HUES64 (cell line): ENCODE data around the gene H3-3A.

Experiments used
- H3K27ac ChIP-seq: 2 replicates; pipeline ENCODE4 v1.7.0; 2013; ENCODE audit warnings: low read depth, low read length, inconsistent platforms
- H3K27me3 ChIP-seq: 2 replicates; pipeline ENCODE4 v1.6.1; 2013; ENCODE audit warnings: mild to moderate bottlenecking, low read length; ENCODE audit not compliant: insufficient read depth
- H3K36me3 ChIP-seq: 2 replicates; pipeline ENCODE4 v1.6.1; 2013; ENCODE audit warnings: mild to moderate bottlenecking, low read length; ENCODE audit not compliant: insufficient read depth
- H3K4me1 ChIP-seq: 2 replicates; pipeline ENCODE4 v1.6.1; 2013; ENCODE audit warnings: mild to moderate bottlenecking, low read length, moderate library complexity; ENCODE audit not compliant: insufficient read depth
- H3K4me3 ChIP-seq: 2 replicates; pipeline ENCODE4 v1.5.1; 2013; ENCODE audit warnings: mild to moderate bottlenecking, low read length, moderate library complexity
- H3K9ac ChIP-seq: 2 replicates; pipeline ENCODE4 v1.6.1; 2013; ENCODE audit warnings: mild to moderate bottlenecking, low read depth, low read length
- H3K9me3 ChIP-seq: 2 replicates; pipeline ENCODE4 v1.6.1; 2013; ENCODE audit warnings: low read depth, low read length; ENCODE audit not compliant: insufficient read depth
- WGBS: fragments of 150-250, 120-280 bp; methylation state at CpG from one replicate; pipeline ENCODE4 v1.1.7; 2013; ENCODE audit warnings: missing lambda C conversion rate; 5-methylcytosine and 5-hydroxymethylcytosine counted together

The H3-3A gene

GRCh38 chr1:226069811-226070489, 7.4 kb downstream of the H3-3A start:
- peaks cover 22% of the 10 kb centered on the region for H3K4me1 ChIP-seq
- H3K27me3 ChIP-seq, result no peaks in the 10 kb centered on the region
- no peak overlapping the region for H3K9ac ChIP-seq
- H3K27ac ChIP-seq, result no peak overlapping the region
- H3K9me3 ChIP-seq, result no peaks in the 10 kb centered on the region
- H3K4me3 ChIP-seq, result no peak overlapping the region
- H3K36me3 ChIP-seq, result peaks cover 84% of the 10 kb centered on the region
- WGBS, result 96% methylated on average over 13 of the region's 13 CpGs

- Histone ChIP-seq H3K27me3 (no peaks in the 10 kb centered on the region), H3K27ac (no peak overlapping the region), H3K4me3 (no peak overlapping the region), H3K9ac (no peak overlapping the region), H3K4me1 (no peaks in the 10 kb centered on the region), H3K9me3 (no peaks in the 10 kb centered on the region), H3K36me3 (peaks cover 60% of the 10 kb centered on the region)
- WGBS, result 96% methylated on average over 4 of the region's 4 CpGs
Measured at GRCh38 chr1:226072347-226072746, 9.8 kb downstream of the H3-3A start.

DNA sequence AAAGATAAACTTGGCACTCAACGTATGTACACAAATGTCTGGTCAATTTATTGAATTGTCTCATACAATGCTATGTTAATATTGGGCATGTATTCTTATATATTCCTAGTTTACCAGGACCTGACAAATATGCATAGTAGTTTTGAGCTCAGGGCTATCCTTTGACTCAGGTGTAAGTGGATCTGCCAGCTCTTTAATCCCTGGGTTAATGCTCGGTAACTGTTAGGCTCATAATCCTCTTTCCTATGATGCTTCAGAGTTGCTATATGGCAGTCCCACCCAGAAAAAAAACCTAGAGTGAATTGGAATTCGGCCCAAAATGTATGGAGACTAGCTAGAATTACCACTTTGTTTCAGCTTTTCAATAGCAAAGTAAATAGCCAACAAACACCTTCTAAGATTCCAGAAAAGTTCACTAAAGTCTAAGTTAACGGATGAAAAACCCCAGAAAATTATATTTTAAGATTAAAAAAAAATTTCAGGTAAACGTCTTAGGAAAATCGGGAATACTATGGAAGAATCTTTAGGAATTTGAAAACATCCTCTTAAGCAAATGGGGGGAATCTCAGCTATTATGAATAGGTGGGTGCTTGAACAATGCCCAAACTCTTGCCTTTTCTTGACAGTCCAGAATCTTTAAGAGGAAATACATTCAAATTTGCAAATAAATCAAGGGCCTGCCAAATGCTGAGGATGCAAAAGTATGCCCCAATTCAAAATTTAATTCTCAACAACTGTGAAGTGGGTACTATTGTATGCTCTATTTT, 10.9 kb downstream of the H3-3A start:
- Histone ChIP-seq H3K4me1 (no peaks in the 10 kb centered on the region), H3K27me3 (no peaks in the 10 kb centered on the region), H3K36me3 (peaks cover 49% of the 10 kb centered on the region), H3K27ac (no peak overlapping the region), H3K9ac (no peak overlapping the region), H3K9me3 (no peaks in the 10 kb centered on the region), H3K4me3 (no peak overlapping the region)
- WGBS, result 76% methylated on average over 5 of the region's 6 CpGs

DNA sequence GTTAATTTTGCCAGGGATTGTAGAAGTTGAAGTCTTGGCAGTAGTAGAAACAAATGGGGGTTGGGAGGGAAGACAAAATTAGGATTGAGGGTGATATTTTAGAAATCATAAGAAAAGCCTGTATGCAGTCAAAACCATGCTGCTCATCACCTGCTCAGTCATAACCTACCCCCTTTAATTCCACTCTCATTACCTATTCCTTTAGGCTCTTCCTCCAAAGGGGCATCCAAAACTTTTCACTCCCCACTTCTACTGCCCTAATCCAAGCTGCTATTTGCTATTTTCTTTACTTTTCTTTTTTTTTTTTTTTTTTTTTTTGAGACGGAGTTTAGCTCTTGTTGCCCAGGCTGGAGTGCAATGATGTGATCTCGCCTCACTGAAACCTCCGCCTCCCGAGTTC, 11.5 kb downstream of the H3-3A start:
- Histone ChIP-seq H3K27ac (no peak overlapping the region), H3K9ac (no peak overlapping the region), H3K9me3 (no peaks in the 10 kb centered on the region), H3K27me3 (no peaks in the 10 kb centered on the region), H3K4me3 (no peak overlapping the region), H3K36me3 (peaks cover 43% of the 10 kb centered on the region), H3K4me1 (no peaks in the 10 kb centered on the region)
- WGBS, result 92% methylated on average over 4 of the region's 4 CpGs

DNA sequence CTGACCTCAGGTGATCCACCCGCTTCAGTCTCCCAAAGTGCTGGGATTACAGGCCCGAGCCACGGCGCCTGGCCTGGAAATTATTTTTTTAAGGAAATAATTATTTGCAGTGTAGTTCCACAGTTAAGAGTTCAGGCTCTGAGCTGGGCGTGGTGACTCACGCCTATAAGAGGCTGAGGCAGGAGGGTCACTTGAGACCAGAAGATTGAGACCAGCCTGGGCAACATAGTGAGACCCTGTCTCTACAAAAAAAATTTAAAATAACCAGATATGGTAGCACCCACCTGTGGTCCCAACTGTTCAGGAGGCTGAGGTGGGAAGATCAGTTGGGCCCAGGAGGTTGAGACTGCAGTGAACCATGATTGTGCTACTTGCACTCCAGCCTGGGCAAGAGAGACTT, 13.9 kb downstream of the H3-3A start:
- WGBS, result 95% methylated on average over 6 of the region's 6 CpGs
- Histone ChIP-seq H3K36me3 (peaks cover 22% of the 10 kb centered on the region), H3K4me1 (no peaks in the 10 kb centered on the region), H3K27me3 (peaks cover 5% of the 10 kb centered on the region), H3K4me3 (no peak overlapping the region), H3K9ac (no peak overlapping the region), H3K27ac (no peak overlapping the region), H3K9me3 (no peaks in the 10 kb centered on the region)

GRCh38 chr1:226078374-226078773, 15.9 kb downstream of the H3-3A start:
- WGBS, result 72% methylated on average over 9 of the region's 9 CpGs
- H3K27ac ChIP-seq, result no peak overlapping the region
- H3K36me3 ChIP-seq, result peaks cover 5% of the 10 kb centered on the region
- H3K9ac ChIP-seq, result no peak overlapping the region
- peaks cover 19% of the 10 kb centered on the region for H3K27me3 ChIP-seq
- no peaks in the 10 kb centered on the region for H3K9me3 ChIP-seq
- peaks cover 4% of the 10 kb centered on the region; the same call in 1 of the 2 replicates for H3K4me1 ChIP-seq
- H3K4me3 ChIP-seq, result no peak overlapping the region

DNA sequence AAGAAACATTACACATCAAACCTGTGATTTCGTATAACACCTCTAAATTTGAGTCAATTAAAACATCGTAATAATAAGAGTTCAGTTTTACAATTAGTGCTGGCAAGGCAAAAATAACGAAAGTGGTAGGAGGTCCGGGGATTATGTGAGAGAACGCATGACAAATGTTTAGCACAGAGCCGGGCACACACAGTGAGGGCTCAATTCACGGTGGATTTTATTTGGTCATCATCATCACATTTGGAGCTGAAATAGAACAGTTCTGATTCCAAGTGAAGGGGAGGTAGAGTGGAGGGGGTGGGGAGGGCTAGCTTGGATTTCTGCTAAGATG, 20.0 kb downstream of the H3-3A start:
- H3K27ac ChIP-seq, result no peak overlapping the region
- no peaks in the 10 kb centered on the region for H3K9me3 ChIP-seq
- no peaks in the 10 kb centered on the region for H3K36me3 ChIP-seq
- no peak overlapping the region for H3K9ac ChIP-seq
- peak overlapping the region; percentile 75 for H3K4me3 ChIP-seq
- peaks cover 4% of the 10 kb centered on the region; the same call in 1 of the 2 replicates for H3K4me1 ChIP-seq
- 74% methylated on average over 6 of the region's 7 CpGs for WGBS
- peaks cover 32% of the 10 kb centered on the region for H3K27me3 ChIP-seq

DNA sequence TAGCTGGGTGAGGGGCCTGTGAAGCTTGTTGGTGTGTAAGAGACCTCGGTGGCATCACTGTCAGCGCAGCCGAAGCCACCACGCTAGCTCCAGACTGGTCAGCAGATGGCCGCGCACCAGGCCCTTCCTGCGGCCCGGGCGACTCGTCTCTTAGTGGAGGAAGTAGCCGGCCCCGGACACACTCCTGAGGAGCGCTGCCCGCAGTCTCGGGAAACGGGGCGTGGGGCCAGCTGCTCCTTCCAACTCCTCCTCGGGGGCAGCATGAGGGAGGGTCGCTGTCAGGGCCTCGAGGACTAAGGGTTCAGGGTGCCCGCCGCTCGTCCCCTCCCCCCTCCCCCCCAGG, 20.4 kb downstream of the H3-3A start:
- Histone ChIP-seq H3K36me3 (no peaks in the 10 kb centered on the region), H3K4me3 (peak overlapping the region; percentile 75), H3K27ac (no peak overlapping the region), H3K4me1 (peaks cover 4% of the 10 kb centered on the region; the same call in 1 of the 2 replicates), H3K9ac (no peak overlapping the region), H3K9me3 (no peaks in the 10 kb centered on the region), H3K27me3 (peaks cover 32% of the 10 kb centered on the region)
- 3% methylated on average over 23 of the region's 23 CpGs for WGBS

GRCh38 chr1:226083302-226084101, 21.0 kb downstream of the H3-3A start:
- 2% methylated on average over 75 of the region's 75 CpGs for WGBS
- no peaks in the 10 kb centered on the region for H3K36me3 ChIP-seq
- H3K9ac ChIP-seq, result peak overlapping the region; percentile 65
- peaks cover 32% of the 10 kb centered on the region for H3K27me3 ChIP-seq
- H3K4me3 ChIP-seq, result peak overlapping the region; percentile 75
- H3K9me3 ChIP-seq, result no peaks in the 10 kb centered on the region
- peaks cover 4% of the 10 kb centered on the region; the same call in 1 of the 2 replicates for H3K4me1 ChIP-seq
- no peak overlapping the region for H3K27ac ChIP-seq

- Histone ChIP-seq H3K9me3 (no peaks in the 10 kb centered on the region), H3K4me1 (peaks cover 4% of the 10 kb centered on the region; the same call in 1 of the 2 replicates), H3K27ac (no peak overlapping the region), H3K9ac (no peak overlapping the region), H3K27me3 (peaks cover 32% of the 10 kb centered on the region), H3K36me3 (no peaks in the 10 kb centered on the region), H3K4me3 (no peak overlapping the region)
- 93% methylated on average over 5 of the region's 5 CpGs for WGBS
Measured at GRCh38 chr1:226085675-226086285, 23.3 kb downstream of the H3-3A start.

DNA sequence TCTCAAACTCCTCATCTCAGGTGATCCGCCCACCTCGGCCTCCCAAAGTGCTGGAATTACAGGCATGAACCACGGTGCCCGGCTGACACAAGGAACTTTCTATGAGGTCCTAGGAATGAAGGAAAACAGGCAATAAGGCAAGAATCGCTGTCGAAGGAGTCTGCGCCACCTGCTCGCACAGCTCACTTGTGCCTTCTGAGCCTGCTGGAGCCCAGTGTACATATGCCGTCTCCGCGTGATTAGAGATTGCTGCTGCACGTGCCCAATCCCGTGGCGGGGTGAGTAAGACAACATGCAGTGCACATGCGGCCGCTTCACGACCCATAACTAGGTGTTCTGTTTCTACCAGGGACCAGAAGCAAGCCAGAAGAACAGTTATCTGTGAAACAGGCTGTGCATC, 24.3 kb downstream of the H3-3A start:
- 94% methylated on average over 17 of the region's 17 CpGs for WGBS
- Histone ChIP-seq H3K4me1 (peaks cover 4% of the 10 kb centered on the region; the same call in 1 of the 2 replicates), H3K4me3 (no peak overlapping the region), H3K36me3 (no peaks in the 10 kb centered on the region), H3K27me3 (peaks cover 25% of the 10 kb centered on the region), H3K27ac (no peak overlapping the region), H3K9ac (no peak overlapping the region), H3K9me3 (no peaks in the 10 kb centered on the region)
